ENCODE data around the gene ARHGEF19. TPM values are rescaled to one million over a fixed set of nuclear protein-coding genes. Genes with fewer than 3 reads are reported as not detected.

ARHGEF19 gene
- total RNA-seq, 1 experiment from 2014 or later = 21.1 TPM

DNA sequence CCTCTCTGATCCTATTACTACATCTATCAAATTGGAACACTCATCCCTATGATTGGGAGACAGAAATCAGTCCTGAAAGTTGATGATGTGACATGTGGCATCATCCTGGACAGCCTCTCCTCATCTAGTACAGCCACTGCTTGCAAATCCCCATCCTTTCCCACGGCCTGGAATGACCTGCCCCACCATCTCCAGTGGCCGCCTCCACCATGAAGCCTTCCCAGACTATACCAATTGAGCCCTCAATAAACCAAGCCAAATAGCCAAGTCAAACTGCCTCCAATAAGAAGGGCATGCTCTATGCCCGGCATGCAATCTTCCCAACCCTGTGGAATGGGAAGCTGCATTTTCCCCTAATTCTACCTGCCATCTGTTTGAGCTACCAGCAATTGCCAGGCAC, 561 bp upstream of the ARHGEF19 start:
- no peak overlapping the region for H2BK12ac ChIP-seq (ENCODE audit: insufficient read length, low read depth, low read length)
- H3K79me1 ChIP-seq (ENCODE audit: insufficient read depth, low read depth, low read length, poor library complexity, severe bottlenecking) = peaks cover 2% of the 10 kb centered on the region
- no peak overlapping the region for H3K4ac ChIP-seq (ENCODE audit: low read depth, low read length)
- H3K4me1 ChIP-seq (ENCODE audit: insufficient read depth, low read length) = peaks cover 12% of the 10 kb centered on the region; the same call in 1 of the 2 replicates
- Mint-ChIP-seq H3K27me3 (ENCODE audit: low read depth) (peaks cover 14% of the 10 kb centered on the region), H3K4me3 (peak overlapping the region; percentile 28 to 58), H3K27ac (peak overlapping the region in 2 of 3 experiments; percentile 2 to 34; a peak in 2 of 7 replicates), H3K9me3 (no peaks in the 10 kb centered on the region), H3K36me3 (ENCODE audit: insufficient read depth in 1 of 3, low read depth in 3 of 3) (no peaks in the 10 kb centered on the region; a peak in 1 of 7 replicates), H3K4me1 (peaks cover 46 to 49% of the 10 kb centered on the region in 2 experiments)
- no peaks in the 10 kb centered on the region for H3K9me3 ChIP-seq (ENCODE audit: control insufficient read depth, low read depth, low read length)
- H2AFZ ChIP-seq (ENCODE audit: low read length) = no peak overlapping the region
- H3K27ac ChIP-seq (ENCODE audit: insufficient read length, low read depth, low read length) = no peak overlapping the region
- no peak overlapping the region for H2AK5ac ChIP-seq (ENCODE audit: insufficient read length, low read length)
- H2BK15ac ChIP-seq (ENCODE audit: low read depth, low read length) = no peak overlapping the region
- TF ChIP-seq, protein P1, sequence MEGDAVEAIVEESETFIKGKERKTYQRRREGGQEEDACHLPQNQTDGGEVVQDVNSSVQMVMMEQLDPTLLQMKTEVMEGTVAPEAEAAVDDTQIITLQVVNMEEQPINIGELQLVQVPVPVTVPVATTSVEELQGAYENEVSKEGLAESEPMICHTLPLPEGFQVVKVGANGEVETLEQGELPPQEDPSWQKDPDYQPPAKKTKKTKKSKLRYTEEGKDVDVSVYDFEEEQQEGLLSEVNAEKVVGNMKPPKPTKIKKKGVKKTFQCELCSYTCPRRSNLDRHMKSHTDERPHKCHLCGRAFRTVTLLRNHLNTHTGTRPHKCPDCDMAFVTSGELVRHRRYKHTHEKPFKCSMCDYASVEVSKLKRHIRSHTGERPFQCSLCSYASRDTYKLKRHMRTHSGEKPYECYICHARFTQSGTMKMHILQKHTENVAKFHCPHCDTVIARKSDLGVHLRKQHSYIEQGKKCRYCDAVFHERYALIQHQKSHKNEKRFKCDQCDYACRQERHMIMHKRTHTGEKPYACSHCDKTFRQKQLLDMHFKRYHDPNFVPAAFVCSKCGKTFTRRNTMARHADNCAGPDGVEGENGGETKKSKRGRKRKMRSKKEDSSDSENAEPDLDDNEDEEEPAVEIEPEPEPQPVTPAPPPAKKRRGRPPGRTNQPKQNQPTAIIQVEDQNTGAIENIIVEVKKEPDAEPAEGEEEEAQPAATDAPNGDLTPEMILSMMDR (conservative IDR thresholded peaks at IDR 0.05) = no peak
- H4K91ac ChIP-seq (ENCODE audit: insufficient read length, low read depth, low read length) = no peak overlapping the region
- no peak overlapping the region for H3K14ac ChIP-seq (ENCODE audit: insufficient read depth, low read length)
- H3K56ac ChIP-seq (ENCODE audit: insufficient read length, low read depth, low read length) = no peak overlapping the region
- H3T11ph ChIP-seq (ENCODE audit: low read length) = no peak overlapping the region
- no peak overlapping the region for H2BK5ac ChIP-seq (ENCODE audit: insufficient read length, low read length)
- no peak overlapping the region for H3K23ac ChIP-seq (ENCODE audit: insufficient read length, low read depth, low read length)
- no peak overlapping the region for H4K8ac ChIP-seq (replicated peaks; ENCODE audit: insufficient read length, low read depth, low read length)
- H4K5ac ChIP-seq (ENCODE audit: insufficient read length, low read depth, low read length) = no peak overlapping the region
- H2BK120ac ChIP-seq (ENCODE audit: low read depth, low read length, poor library complexity, severe bottlenecking) = no peak overlapping the region
- H2BK20ac ChIP-seq (ENCODE audit: low read depth, low read length, poor library complexity, severe bottlenecking) = no peak overlapping the region
- peak overlapping the region; percentile 76 for H3K4me2 ChIP-seq (ENCODE audit: insufficient read depth, insufficient read length, low read length)
- H3K79me2 ChIP-seq (ENCODE audit: insufficient read depth, low read length) = no peaks in the 10 kb centered on the region; the same call in 1 of the 2 replicates
- no peak overlapping the region for H3K9ac ChIP-seq (ENCODE audit: extremely low read depth, insufficient read length, low read length)
- WGBS (ENCODE audit: extremely low coverage, insufficient read length, low lambda C conversion rate) = no CpG with 5 or more reads among the region's 3 CpGs
- H3K23me2 ChIP-seq (ENCODE audit: insufficient read length, low read depth, low read length, poor library complexity, severe bottlenecking) = peaks cover 24% of the 10 kb centered on the region
- H3K27me3 ChIP-seq (ENCODE audit: insufficient read depth, low read length) = no peaks in the 10 kb centered on the region; the same call in 1 of the 2 replicates
- no peak for DNase-seq
- H3K18ac ChIP-seq (ENCODE audit: insufficient read length, low read depth, low read length) = peak overlapping the region; percentile 10
- H4K20me1 ChIP-seq (ENCODE audit: control insufficient read depth, insufficient read depth, insufficient read length) = no peaks in the 10 kb centered on the region
